ENCODE results near the gene VARS2.

VARS2 gene

GRCh38 chr6:30885481-30885998 lies 28.5 kb upstream of the VARS2 start:
- no peak for TF ChIP-seq CTCF (conservative IDR thresholded peaks at IDR 0.05; ENCODE audit: low read depth, low read length)
- DNase-seq (ENCODE audit: low read depth) = no peak
- peak overlapping the region; percentile 75 for H3K4me3 ChIP-seq (ENCODE audit: low read length)

GRCh38 chr6:30885999-30886896 lies 27.8 kb upstream of the VARS2 start:
- peak overlapping the region; percentile 75 for H3K4me3 ChIP-seq (ENCODE audit: low read length)
- DNase-seq (ENCODE audit: low read depth) = no peak
- TF ChIP-seq CTCF (conservative IDR thresholded peaks at IDR 0.05; ENCODE audit: low read depth, low read length) = no peak

- TF ChIP-seq CTCF (conservative IDR thresholded peaks at IDR 0.05; ENCODE audit: low read depth, low read length) = no peak
- peak overlapping the region; percentile 75 for H3K4me3 ChIP-seq (ENCODE audit: low read length)
- no peak for DNase-seq (ENCODE audit: low read depth)
Measured at GRCh38 chr6:30886897-30887255, 27.2 kb upstream of the VARS2 start.

- TF ChIP-seq CTCF (conservative IDR thresholded peaks at IDR 0.05; ENCODE audit: low read depth, low read length) = no peak
- no peak overlapping the region for H3K4me3 ChIP-seq (ENCODE audit: low read length)
- DNase-seq (ENCODE audit: low read depth) = no peak
Measured at GRCh38 chr6:30887901-30888815, 25.9 kb upstream of the VARS2 start.

GRCh38 chr6:30888816-30889495 lies 25.1 kb upstream of the VARS2 start:
- no peak for TF ChIP-seq CTCF (conservative IDR thresholded peaks at IDR 0.05; ENCODE audit: low read depth, low read length)
- DNase-seq (ENCODE audit: low read depth) = no peak
- no peak overlapping the region for H3K4me3 ChIP-seq (ENCODE audit: low read length)

GRCh38 chr6:30889496-30889885 lies 24.5 kb upstream of the VARS2 start:
- no peak overlapping the region for H3K4me3 ChIP-seq (ENCODE audit: low read length)
- no peak for DNase-seq (ENCODE audit: low read depth)
- TF ChIP-seq CTCF (conservative IDR thresholded peaks at IDR 0.05; ENCODE audit: low read depth, low read length) = no peak
